Pancreas (tissue), 10 donors: ENCODE results near the gene C2CD5. TPM values are rescaled to one million over a fixed set of nuclear protein-coding genes. Genes with fewer than 3 reads are reported as not detected.

ENCODE experiments used
- ATAC-seq, 4 donors: fragments of 200-7000 bp; cut with Tn5 transposase; one replicate each; pipeline versions ENCODE4 v1.8.0 to v1.9.1; 2020; ENCODE audit warnings: mild to moderate bottlenecking in 4 of 4, moderate library complexity in 4 of 4
- DNase-seq, 6 donors: peaks; one replicate each; pipeline ENCODE4 v3.0.0-alpha.2; 2020
- FAIRE-seq: peaks from 2 replicates; lab custom pipeline; 2012; peaks lifted over from hg19 to GRCh38; lab: Jason Lieb, UNC
- H3K27ac ChIP-seq, 4 donors: fragments of 200-600 bp; sonication (generic); 1 replicate in 3 of 4; 2 replicates in 1 of 4; pipeline versions ENCODE4 v1.5.0 to v1.8.0; 2020
- H3K27me3 ChIP-seq, 4 donors: fragments of 200-600 bp; one replicate each; pipeline ENCODE4 v1.8.0; 2021
- H3K36me3 ChIP-seq, 3 donors: fragments of 200-600 bp; sonication (generic) in 1 of 3; one replicate each; pipeline versions ENCODE4 v1.5.0 to v1.8.0; 2020 to 2021
- H3K4me1 ChIP-seq, 3 donors: fragments of 200-600 bp; one replicate each; pipeline ENCODE4 v1.8.0; 2021
- H3K4me3 ChIP-seq, 4 donors: fragments of 200-600 bp; sonication (generic) in 2 of 4; one replicate each; pipeline versions ENCODE4 v1.5.0 to v1.8.0; 2020 to 2021
- H3K9me3 ChIP-seq, 4 donors: fragments of 200-600 bp; one replicate each; pipeline ENCODE4 v1.8.0; 2021
- WGBS, 2 donors: extraction: QIAGEN DNeasy Blood & Tissue Kit; methylation state at CpG; one replicate each; pipeline ENCODE4 v1.1.7; 2013; 5-methylcytosine and 5-hydroxymethylcytosine counted together
- intact Hi-C, 3 donors: fragments of 100-400 bp; cut with DNase I; formaldehyde crosslinking; loops; one replicate each; pipeline versions ENCODE4 v1.11.1 to v1.14.2; 2022
- polyA plus RNA-seq, 2 donors: library from polyadenylated mRNA; stranded (reverse); fragments of 200-250 nt; gene quantifications; one replicate each; pipeline ENCODE4 v1.2.3, GENCODE V29; 2013
- total RNA-seq, 6 donors: library from RNA; stranded (reverse); fragmentation: NEBNext Ultra II Directional in 4 of 6; extraction: Animal tissue kit (Norgen Biotek cat#: 25700) in 4 of 6; gene quantifications; one replicate each; pipeline versions ENCODE4 v1.2.1 to v1.2.4, GENCODE V29; 2021 to 2023
- TF ChIP-seq, protein P1 (sequence below), 4 donors: fragments of 200-600 bp; sonication (generic) in 3 of 4; IDR thresholded peaks; one replicate each; pipeline versions ENCODE4 v1.5.0 to v1.8.0; 2021; ENCODE audit warnings: antibody characterized with exemption in 4 of 4
- donor health status: healthy with polysubstance abuse.
- donor health status: DM: no; HTN: no; CAD: no; lungs with moderate emphysema.
- donor health status: DM: no; HTN: no; CAD: no.
- donor health status: control.
- donor health status: control.
- donor health status: Bipolar disorder and iron deficiency.
- donor health status: DM: yes; HTN: yes; CAD: no.
- donor health status: DM: no; HTN: no; CAD: no.
- donor health status: DM: no; HTN: no; CAD: no.
- donor health status: DM: yes; HTN: yes; CAD: no.

The C2CD5 gene
- total and polyA plus RNA-seq, 8 donors = 9.6 to 26.3 (median 16.1) TPM

GRCh38 chr12:22518060-22518719 lies 26.2 kb downstream of the C2CD5 start:
- no peak for FAIRE-seq
- DNase-seq = peak; percentile 64 to 82 (median 76)
- 0 to 6% methylated on average over 1 of the region's 1 CpG for WGBS, 2 donors
- Histone ChIP-seq H3K4me1 (peaks cover 0 to 13% (median 8%) of the 10 kb centered on the region in 3 donors), H3K27me3 (no peaks in the 10 kb centered on the region), H3K4me3 (no peak overlapping the region), H3K36me3 (no peaks in the 10 kb centered on the region), H3K9me3 (no peaks in the 10 kb centered on the region), H3K27ac (no peak overlapping the region)
- TF ChIP-seq, protein P1, sequence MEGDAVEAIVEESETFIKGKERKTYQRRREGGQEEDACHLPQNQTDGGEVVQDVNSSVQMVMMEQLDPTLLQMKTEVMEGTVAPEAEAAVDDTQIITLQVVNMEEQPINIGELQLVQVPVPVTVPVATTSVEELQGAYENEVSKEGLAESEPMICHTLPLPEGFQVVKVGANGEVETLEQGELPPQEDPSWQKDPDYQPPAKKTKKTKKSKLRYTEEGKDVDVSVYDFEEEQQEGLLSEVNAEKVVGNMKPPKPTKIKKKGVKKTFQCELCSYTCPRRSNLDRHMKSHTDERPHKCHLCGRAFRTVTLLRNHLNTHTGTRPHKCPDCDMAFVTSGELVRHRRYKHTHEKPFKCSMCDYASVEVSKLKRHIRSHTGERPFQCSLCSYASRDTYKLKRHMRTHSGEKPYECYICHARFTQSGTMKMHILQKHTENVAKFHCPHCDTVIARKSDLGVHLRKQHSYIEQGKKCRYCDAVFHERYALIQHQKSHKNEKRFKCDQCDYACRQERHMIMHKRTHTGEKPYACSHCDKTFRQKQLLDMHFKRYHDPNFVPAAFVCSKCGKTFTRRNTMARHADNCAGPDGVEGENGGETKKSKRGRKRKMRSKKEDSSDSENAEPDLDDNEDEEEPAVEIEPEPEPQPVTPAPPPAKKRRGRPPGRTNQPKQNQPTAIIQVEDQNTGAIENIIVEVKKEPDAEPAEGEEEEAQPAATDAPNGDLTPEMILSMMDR (IDR thresholded peaks at IDR 0.05) = no peak
- ATAC-seq = peak; percentile 92 to 98 (median 96)
- intact Hi-C loops = no loop called here

GRCh38 chr12:22514875-22515274 lies 29.5 kb downstream of the C2CD5 start:
- no peak for FAIRE-seq
- 83 to 97% methylated on average over 1 of the region's 1 CpG for WGBS, 2 donors

GRCh38 chr12:22505826-22506225 lies 38.5 kb downstream of the C2CD5 start:
- H3K4me3 ChIP-seq = no peak overlapping the region
- no peaks in the 10 kb centered on the region for H3K36me3 ChIP-seq
- no peaks in the 10 kb centered on the region for H3K27me3 ChIP-seq
- TF ChIP-seq, protein P1 (IDR thresholded peaks at IDR 0.05) = no peak
- intact Hi-C loops = no loop called here
- DNase-seq (no peak), FAIRE-seq (no peak), ATAC-seq (no peak)
- H3K27ac ChIP-seq = no peak overlapping the region
- H3K9me3 ChIP-seq = no peaks in the 10 kb centered on the region
- whole genome bisulfite sequencing, 2 donors = 94 to 98% methylated on average over 2 of the region's 2 CpGs
- H3K4me1 ChIP-seq = no peaks in the 10 kb centered on the region

More at GRCh38 chr12:22514875-22515274, 29.5 kb downstream of the C2CD5 start:
- no peaks in the 10 kb centered on the region for H3K27me3 ChIP-seq
- ATAC-seq (no peak), DNase-seq (no peak)
- peaks cover 0 to 13% (median 8%) of the 10 kb centered on the region in 3 donors for H3K4me1 ChIP-seq
- no peak overlapping the region for H3K4me3 ChIP-seq
- peaks cover 0 to 4% (median 0%) of the 10 kb centered on the region in 3 donors for H3K36me3 ChIP-seq
- TF ChIP-seq, protein P1 (IDR thresholded peaks at IDR 0.05) = no peak
- H3K9me3 ChIP-seq = no peaks in the 10 kb centered on the region
- intact Hi-C loops = no loop called here
- H3K27ac ChIP-seq = no peak overlapping the region

DNA sequence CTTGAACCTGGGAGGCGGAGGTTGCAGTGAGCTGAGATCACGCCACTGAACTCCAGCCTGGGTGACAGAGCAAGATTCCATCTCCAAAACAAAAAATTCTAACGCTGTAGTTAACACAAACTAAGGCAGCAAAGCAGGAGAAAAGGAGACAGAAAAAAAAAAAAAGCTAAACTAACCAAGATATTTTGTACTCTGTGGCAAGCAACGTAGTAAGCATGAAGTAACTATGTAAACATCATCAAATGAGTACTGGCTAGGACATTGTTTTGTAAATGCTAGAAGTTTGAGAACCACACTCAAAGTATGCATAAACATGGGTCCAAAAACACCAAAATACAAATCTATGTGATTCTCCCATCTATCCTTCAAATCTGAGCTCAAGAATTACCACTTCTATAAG lies 44.2 kb downstream of the C2CD5 start:
- DNase-seq (no peak), FAIRE-seq (no peak), ATAC-seq (no peak)
- Histone ChIP-seq H3K4me1 (no peaks in the 10 kb centered on the region), H3K9me3 (no peaks in the 10 kb centered on the region), H3K27me3 (no peaks in the 10 kb centered on the region), H3K4me3 (no peak overlapping the region), H3K27ac (no peak overlapping the region), H3K36me3 (no peaks in the 10 kb centered on the region)
- intact Hi-C loops = no loop called here
- TF ChIP-seq, protein P1 (IDR thresholded peaks at IDR 0.05) = no peak
- WGBS, 2 donors = 90 to 95% methylated on average over 4 of the region's 4 CpGs

- Histone ChIP-seq H3K4me3 (no peak overlapping the region), H3K27ac (no peak overlapping the region), H3K27me3 (no peaks in the 10 kb centered on the region), H3K36me3 (no peaks in the 10 kb centered on the region), H3K4me1 (no peaks in the 10 kb centered on the region), H3K9me3 (no peaks in the 10 kb centered on the region)
- 69 to 82% methylated on average over 2 of the region's 2 CpGs for WGBS, 2 donors
- DNase-seq = no peak
- TF ChIP-seq, protein P1 (IDR thresholded peaks at IDR 0.05) = no peak
- intact Hi-C loops = no loop called here
- ATAC-seq = no peak
- no peak for FAIRE-seq
These were observed 44.9 kb downstream of the C2CD5 start for GRCh38 chr12:22499445-22499844.
